SK-N-DZ (cell line): ENCODE measurements around the gene PLCD1.
"Not testable (repeated sequence)": the region's sequence is repeated elsewhere in the genome, so short reads cannot be mapped to it uniquely, and the experiment has no call there.

ENCODE experiments used
- DNase-seq: peaks from one replicate; pipeline ENCODE4 v3.0.0-alpha.2; 2015; ENCODE audit warnings: low spot score

Gene PLCD1

GRCh38 chr3:37987751-37988179 is 41.7 kb downstream of the PLCD1 start:
- DNase-seq: no peak

GRCh38 chr3:37987315-37987697 is 42.1 kb downstream of the PLCD1 start:
- DNase-seq: no peak

- no peak for DNase-seq
Measured at GRCh38 chr3:37986479-37987314, 42.7 kb downstream of the PLCD1 start.

- DNase-seq: no peak
Measured at GRCh38 chr3:37985637-37986320, 43.7 kb downstream of the PLCD1 start.

GRCh38 chr3:37984596-37984995 is 44.8 kb downstream of the PLCD1 start:
- no peak for DNase-seq

GRCh38 chr3:37984051-37984450 is 45.4 kb downstream of the PLCD1 start:
- no peak for DNase-seq

GRCh38 chr3:37982331-37982730 is 47.1 kb downstream of the PLCD1 start:
- DNase-seq: no peak

GRCh38 chr3:37981348-37981664 is 48.1 kb downstream of the PLCD1 start:
- DNase-seq: no peak

GRCh38 chr3:37980462-37981347 is 48.7 kb downstream of the PLCD1 start:
- DNase-seq: no peak

GRCh38 chr3:37979541-37980461 is 49.6 kb downstream of the PLCD1 start:
- no peak for DNase-seq

- DNase-seq: peak; percentile 50
Measured at GRCh38 chr3:37974121-37975083, 55.0 kb downstream of the PLCD1 start.

- no peak for DNase-seq
Measured at GRCh38 chr3:37973246-37974054, 56.0 kb downstream of the PLCD1 start.

- DNase-seq: not testable (repeated sequence)
Measured at GRCh38 chr3:37972056-37972455, 57.4 kb downstream of the PLCD1 start.

- DNase-seq: no peak
Measured at GRCh38 chr3:37971467-37971866, 58.0 kb downstream of the PLCD1 start.

- no peak for DNase-seq
Measured at GRCh38 chr3:37970802-37971201, 58.6 kb downstream of the PLCD1 start.

GRCh38 chr3:37969596-37970100 is 59.8 kb downstream of the PLCD1 start:
- no peak for DNase-seq

GRCh38 chr3:37968813-37969595 is 60.4 kb downstream of the PLCD1 start:
- no peak for DNase-seq

GRCh38 chr3:37968199-37968598 is 61.2 kb downstream of the PLCD1 start:
- DNase-seq: no peak
